Thoracic aorta (tissue), 2 donors: Measurements from ENCODE around the gene OGDH. TPM values are rescaled to one million over a fixed set of nuclear protein-coding genes. Genes with fewer than 3 reads are reported as not detected.

Experiments
- ATAC-seq: fragments of 150-250 bp; one replicate; pipeline ENCODE4 v1.8.0; 2017; ENCODE audit warnings: low read depth; ENCODE audit not compliant: insufficient number of reproducible peaks, low FRiP score
- DNase-seq: peaks from one replicate; pipeline ENCODE4 v3.0.0-alpha.2; 2020; ENCODE audit warnings: low spot score
- H3K27ac ChIP-seq, 2 donors: fragments of 200-600 bp; sonication (generic); 1 replicate in 1 of 2; 2 replicates in 1 of 2; pipeline ENCODE4 v1.5.1; 2016; ENCODE audit warnings: mild to moderate bottlenecking in 2 of 2, moderate library complexity in 2 of 2
- H3K27me3 ChIP-seq: fragments of 200-600 bp; sonication (generic); replicated peaks from 2 replicates; pipeline ENCODE4 v1.6.0; 2016; ENCODE audit warnings: mild to moderate bottlenecking; ENCODE audit not compliant: insufficient read depth
- H3K36me3 ChIP-seq: fragments of 200-600 bp; sonication (generic); one replicate; pipeline ENCODE4 v1.5.1; 2016
- H3K4me1 ChIP-seq, 2 donors: fragments of 200-600 bp; sonication (generic); 1 replicate in 1 of 2; 2 replicates in 1 of 2; pipeline versions ENCODE4 v1.5.1 to v1.6.0; 2016; ENCODE audit warnings: low read depth in 2 of 2, mild to moderate bottlenecking in 1 of 2; ENCODE audit not compliant: control insufficient read depth in 1 of 2
- H3K4me3 ChIP-seq: fragments of 200-600 bp; sonication (generic); 2 replicates; pipeline ENCODE4 v1.5.1; 2016; ENCODE audit warnings: mild to moderate bottlenecking
- H3K9me3 ChIP-seq: fragments of 200-600 bp; sonication (generic); 2 replicates; pipeline ENCODE4 v1.5.1; 2016
- CTCF ChIP-seq: fragments of 200-600 bp; sonication (generic); IDR thresholded peaks from one replicate; pipeline ENCODE4 v1.5.1; 2019; ENCODE audit warnings: antibody characterized with exemption
- total RNA-seq, 2 donors: library from RNA; depleted of rRNA; stranded (reverse); fragments of >200 nt; gene quantifications; one replicate each; pipeline versions ENCODE4 v1.1.0 to v1.2.3, GENCODE V29; 2016

Gene OGDH
- total RNA-seq, 2 donors from 2014 or later: 80.8 to 99.2 TPM

GRCh38 chr7:44643206-44643605, 36.8 kb downstream of the OGDH start:
- H3K27ac ChIP-seq: no peak overlapping the region
- H3K4me3 ChIP-seq: no peak overlapping the region
- H3K4me1 ChIP-seq: peaks cover 25 to 29% of the 10 kb centered on the region in 2 donors
- no peak for TF ChIP-seq CTCF
- no peaks in the 10 kb centered on the region for H3K9me3 ChIP-seq
- DNase-seq (no peak), ATAC-seq (no peak)
- no peaks in the 10 kb centered on the region for H3K27me3 ChIP-seq
- peaks cover 8% of the 10 kb centered on the region for H3K36me3 ChIP-seq

GRCh38 chr7:44645254-44645653, 38.8 kb downstream of the OGDH start:
- H3K36me3 ChIP-seq: peaks cover 11% of the 10 kb centered on the region
- no peak for ATAC-seq
- TF ChIP-seq CTCF: no peak

GRCh38 chr7:44645696-44646095, 39.3 kb downstream of the OGDH start:
- Histone ChIP-seq H3K4me1 (peaks cover 1 to 4% of the 10 kb centered on the region in 2 donors), H3K27ac (no peak overlapping the region), H3K27me3 (no peaks in the 10 kb centered on the region), H3K9me3 (no peaks in the 10 kb centered on the region), H3K4me3 (no peak overlapping the region), H3K36me3 (peaks cover 11% of the 10 kb centered on the region)
- DNase-seq (no peak), ATAC-seq (no peak)
- no peak for TF ChIP-seq CTCF

More at GRCh38 chr7:44645254-44645653, 38.8 kb downstream of the OGDH start:
- DNase-seq: no peak
- Histone ChIP-seq H3K27ac (no peak overlapping the region), H3K4me1 (peaks cover 6 to 8% of the 10 kb centered on the region in 2 donors), H3K27me3 (no peaks in the 10 kb centered on the region), H3K4me3 (no peak overlapping the region), H3K9me3 (no peaks in the 10 kb centered on the region)

GRCh38 chr7:44646176-44646920, 39.9 kb downstream of the OGDH start:
- no peak for ATAC-seq
- H3K9me3 ChIP-seq: no peaks in the 10 kb centered on the region
- no peak overlapping the region for H3K4me3 ChIP-seq
- H3K4me1 ChIP-seq: peaks cover 0 to 2% of the 10 kb centered on the region in 2 donors
- TF ChIP-seq CTCF: no peak
- H3K27ac ChIP-seq: no peak overlapping the region
- no peaks in the 10 kb centered on the region for H3K27me3 ChIP-seq
- H3K36me3 ChIP-seq: peaks cover 11% of the 10 kb centered on the region
- no peak for DNase-seq

GRCh38 chr7:44646921-44647636, 40.7 kb downstream of the OGDH start:
- no peak for DNase-seq
- ATAC-seq: no peak
- Histone ChIP-seq H3K36me3 (peaks cover 11% of the 10 kb centered on the region), H3K4me3 (no peak overlapping the region), H3K9me3 (no peaks in the 10 kb centered on the region), H3K27me3 (no peaks in the 10 kb centered on the region), H3K4me1 (no peaks in the 10 kb centered on the region), H3K27ac (no peak overlapping the region)
- TF ChIP-seq CTCF: no peak
